Stimulated activated memory B cell treated with anti-CD40 and anti-IgM and Interleukin-4, amounts not matched to agents 10 μg/mL and 1 μg/mL and 100 μg/mL, for 72 hours (primary cell): Measurements from ENCODE around the gene SCAF4.
"Not testable (repeated sequence)": the region's sequence is repeated elsewhere in the genome, so short reads cannot be mapped to it uniquely, and the experiment has no call there.

Experiments used
- ATAC-seq: fragments of 150-1000 bp; cut with Tn5 transposase; 2 replicates; pipeline ENCODE4 v1.10.0; 2021
- H3K27ac Mint-ChIP-seq: one replicate; pipeline ENCODE4 v1.8.0; 2022; ENCODE audit warnings: mild to moderate bottlenecking, mixed read lengths
- H3K27me3 Mint-ChIP-seq: one replicate; pipeline ENCODE4 v1.8.0; 2022; ENCODE audit warnings: mixed read lengths
- H3K36me3 Mint-ChIP-seq: one replicate; pipeline ENCODE4 v1.8.0; 2022; ENCODE audit warnings: mixed read lengths
- H3K4me1 Mint-ChIP-seq: one replicate; pipeline ENCODE4 v1.8.0; 2022; ENCODE audit warnings: mixed read lengths
- H3K4me3 Mint-ChIP-seq: one replicate; pipeline ENCODE4 v1.8.0; 2022; ENCODE audit warnings: mild to moderate bottlenecking, moderate library complexity, mixed read lengths
- H3K9me3 Mint-ChIP-seq: one replicate; pipeline ENCODE4 v1.8.0; 2022; ENCODE audit warnings: mixed read lengths

The SCAF4 gene

GRCh38 chr21:31752967-31753366, 21.0 kb upstream of the SCAF4 start:
- no peak for ATAC-seq
- Mint-ChIP-seq H3K27ac (no peak overlapping the region), H3K9me3 (no peaks in the 10 kb centered on the region), H3K4me1 (peaks cover 6% of the 10 kb centered on the region), H3K27me3 (no peaks in the 10 kb centered on the region), H3K36me3 (peaks cover 4% of the 10 kb centered on the region), H3K4me3 (no peak overlapping the region)

DNA sequence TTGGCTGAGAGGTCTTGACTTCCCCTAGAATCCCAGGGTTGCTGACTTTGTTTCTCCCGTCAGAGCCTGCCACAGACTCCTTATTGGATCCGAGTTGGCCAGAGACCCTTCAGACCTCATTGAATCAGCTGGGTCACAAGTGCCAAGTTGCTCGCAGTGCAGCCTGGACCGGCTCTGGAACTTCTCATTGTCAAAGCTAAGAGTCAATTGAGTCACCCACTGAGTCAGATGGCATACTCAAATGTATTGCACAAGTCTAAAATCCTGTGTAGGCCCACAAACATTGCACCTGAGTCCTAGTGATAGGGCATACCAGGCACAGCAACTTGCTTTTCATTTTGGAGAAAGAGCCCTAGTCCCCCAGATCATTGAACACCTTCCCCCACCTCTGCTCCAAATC, 20.4 kb upstream of the SCAF4 start:
- Mint-ChIP-seq H3K27me3 (no peaks in the 10 kb centered on the region), H3K9me3 (no peaks in the 10 kb centered on the region), H3K36me3 (peaks cover 4% of the 10 kb centered on the region), H3K4me3 (no peak overlapping the region), H3K4me1 (peaks cover 6% of the 10 kb centered on the region), H3K27ac (no peak overlapping the region)
- ATAC-seq = no peak

GRCh38 chr21:31750843-31751242, 18.9 kb upstream of the SCAF4 start:
- Mint-ChIP-seq H3K27me3 (no peaks in the 10 kb centered on the region), H3K9me3 (peaks cover 2% of the 10 kb centered on the region), H3K4me3 (no peak overlapping the region), H3K36me3 (peaks cover 11% of the 10 kb centered on the region), H3K4me1 (peaks cover 10% of the 10 kb centered on the region), H3K27ac (no peak overlapping the region)
- ATAC-seq = no peak

GRCh38 chr21:31744182-31744800, 12.4 kb upstream of the SCAF4 start:
- H3K27me3 Mint-ChIP-seq = no peaks in the 10 kb centered on the region
- no peak for ATAC-seq
- H3K4me1 Mint-ChIP-seq = peaks cover 40% of the 10 kb centered on the region
- peak overlapping the region; percentile 40 for H3K27ac Mint-ChIP-seq
- H3K36me3 Mint-ChIP-seq = peaks cover 11% of the 10 kb centered on the region
- H3K4me3 Mint-ChIP-seq = no peak overlapping the region
- H3K9me3 Mint-ChIP-seq = peaks cover 5% of the 10 kb centered on the region

GRCh38 chr21:31743712-31744111, 11.8 kb upstream of the SCAF4 start:
- no peaks in the 10 kb centered on the region for H3K27me3 Mint-ChIP-seq
- H3K27ac Mint-ChIP-seq = no peak overlapping the region
- peaks cover 37% of the 10 kb centered on the region for H3K4me1 Mint-ChIP-seq
- peaks cover 5% of the 10 kb centered on the region for H3K9me3 Mint-ChIP-seq
- peaks cover 8% of the 10 kb centered on the region for H3K36me3 Mint-ChIP-seq
- no peak overlapping the region for H3K4me3 Mint-ChIP-seq
- ATAC-seq = no peak

DNA sequence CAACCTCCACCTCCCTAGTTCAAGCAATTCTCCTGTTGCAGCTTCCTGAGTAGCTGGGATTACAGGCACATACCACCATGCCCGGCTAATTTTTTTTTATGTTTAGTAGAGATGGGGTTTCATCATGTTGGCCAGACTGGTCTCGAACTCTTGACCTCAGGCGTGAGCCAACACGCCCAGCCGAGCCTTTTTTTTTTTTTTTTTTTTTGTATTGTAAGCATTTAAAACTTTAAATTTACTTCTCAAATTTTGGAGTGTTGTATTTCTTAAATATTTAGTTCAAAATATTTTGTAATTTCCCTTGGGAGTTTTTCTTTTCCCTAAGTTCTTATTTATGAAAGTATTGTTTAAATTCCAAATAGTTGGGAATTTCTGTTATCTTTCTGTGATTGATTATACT, 9.2 kb upstream of the SCAF4 start:
- Mint-ChIP-seq H3K27me3 (no peaks in the 10 kb centered on the region), H3K36me3 (peaks cover 5% of the 10 kb centered on the region), H3K9me3 (peaks cover 5% of the 10 kb centered on the region), H3K4me3 (no peak overlapping the region), H3K27ac (no peak overlapping the region), H3K4me1 (peaks cover 45% of the 10 kb centered on the region)
- no peak for ATAC-seq

GRCh38 chr21:31737586-31738397, 5.9 kb upstream of the SCAF4 start:
- not testable (repeated sequence) for H3K4me3 Mint-ChIP-seq, H3K9me3 Mint-ChIP-seq, H3K27ac Mint-ChIP-seq, H3K36me3 Mint-ChIP-seq, H3K27me3 Mint-ChIP-seq, ATAC-seq
- H3K4me1 Mint-ChIP-seq = peaks cover 22% of the 10 kb centered on the region

DNA sequence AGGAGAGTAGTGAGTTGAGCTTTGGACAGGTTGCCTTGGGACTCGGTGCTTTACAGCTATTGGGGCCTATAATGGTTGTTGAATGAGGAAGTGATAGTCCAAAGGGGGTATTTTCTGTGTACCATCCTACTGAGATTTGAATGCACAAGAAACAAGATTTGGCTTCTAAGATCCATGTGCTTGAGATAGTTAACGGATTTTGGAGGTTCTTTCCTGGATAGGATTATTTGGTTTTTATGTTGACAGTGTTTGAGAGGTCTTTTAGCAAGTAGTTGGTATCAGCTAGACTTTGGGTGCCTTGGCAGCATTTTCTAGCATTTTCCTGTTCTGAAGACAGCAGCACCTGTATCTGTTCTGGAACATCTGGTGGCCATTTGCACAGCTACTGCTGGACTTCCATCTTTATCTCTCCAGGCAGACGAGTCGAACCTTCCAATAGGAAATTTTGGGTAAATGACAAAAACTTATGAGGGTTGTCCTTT, 3.6 kb upstream of the SCAF4 start:
- H3K9me3 Mint-ChIP-seq = no peaks in the 10 kb centered on the region
- H3K27ac Mint-ChIP-seq = no peak overlapping the region
- no peaks in the 10 kb centered on the region for H3K27me3 Mint-ChIP-seq
- H3K4me3 Mint-ChIP-seq = no peak overlapping the region
- no peak for ATAC-seq
- peaks cover 16% of the 10 kb centered on the region for H3K4me1 Mint-ChIP-seq
- no peaks in the 10 kb centered on the region for H3K36me3 Mint-ChIP-seq

GRCh38 chr21:31733551-31734149, 1.7 kb upstream of the SCAF4 start:
- no peaks in the 10 kb centered on the region for H3K9me3 Mint-ChIP-seq
- ATAC-seq = no peak
- no peaks in the 10 kb centered on the region for H3K36me3 Mint-ChIP-seq
- H3K27me3 Mint-ChIP-seq = no peaks in the 10 kb centered on the region
- no peak overlapping the region for H3K4me3 Mint-ChIP-seq
- H3K27ac Mint-ChIP-seq = no peak overlapping the region
- peaks cover 10% of the 10 kb centered on the region for H3K4me1 Mint-ChIP-seq

DNA sequence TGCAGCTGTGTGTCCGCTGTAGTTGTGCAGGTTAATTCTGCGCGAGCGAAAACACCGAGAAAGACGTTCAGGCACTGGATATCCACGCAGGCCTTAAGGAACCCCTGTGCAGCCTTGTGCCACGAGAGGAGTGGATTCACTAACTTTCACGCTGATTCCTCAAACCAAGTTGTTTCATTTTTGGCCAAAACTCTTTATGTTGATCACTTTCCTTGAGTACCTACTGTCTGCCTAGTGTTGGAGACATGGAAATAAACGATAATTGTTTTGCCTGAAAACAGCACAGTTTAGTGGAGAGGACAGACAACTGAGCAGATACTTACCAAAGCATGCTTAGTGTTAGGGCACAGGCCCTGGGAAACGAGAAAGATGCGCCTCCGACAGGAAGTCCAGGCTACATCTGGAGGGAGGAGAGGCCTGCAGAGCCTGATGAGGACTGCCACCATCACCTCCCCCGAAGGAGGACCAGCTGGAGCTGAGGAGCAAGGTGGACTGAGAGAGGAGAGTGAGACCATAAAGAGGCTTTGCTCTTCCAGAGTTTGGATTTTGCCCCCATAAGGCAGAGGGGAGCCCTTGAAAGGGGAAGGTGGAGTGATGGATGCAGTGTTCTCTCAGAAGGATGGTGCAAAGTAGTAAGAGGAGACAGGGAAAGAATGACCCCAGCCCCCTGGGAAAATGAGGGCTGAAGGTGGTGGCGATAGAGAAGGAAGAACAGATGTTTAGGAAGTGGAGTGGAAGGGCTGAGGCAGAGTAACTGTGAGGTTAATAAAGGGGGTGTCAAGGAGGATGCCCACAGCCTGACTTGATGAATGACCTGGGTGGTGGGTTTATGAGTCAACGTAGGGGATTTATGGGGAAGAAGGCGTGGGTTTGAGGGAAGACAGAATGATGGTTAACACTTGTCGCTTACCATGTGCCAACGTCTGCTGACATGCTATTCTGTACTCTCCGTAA, 956 bp upstream of the SCAF4 start:
- H3K9me3 Mint-ChIP-seq = no peaks in the 10 kb centered on the region
- H3K27me3 Mint-ChIP-seq = no peaks in the 10 kb centered on the region
- ATAC-seq = no peak
- H3K27ac Mint-ChIP-seq = no peak overlapping the region
- H3K4me3 Mint-ChIP-seq = no peak overlapping the region
- H3K4me1 Mint-ChIP-seq = peaks cover 10% of the 10 kb centered on the region
- no peaks in the 10 kb centered on the region for H3K36me3 Mint-ChIP-seq

- peak; percentile 49 for ATAC-seq
- H3K27ac Mint-ChIP-seq = no peak overlapping the region
- H3K27me3 Mint-ChIP-seq = no peaks in the 10 kb centered on the region
- no peaks in the 10 kb centered on the region for H3K9me3 Mint-ChIP-seq
- no peaks in the 10 kb centered on the region for H3K36me3 Mint-ChIP-seq
- H3K4me1 Mint-ChIP-seq = no peaks in the 10 kb centered on the region
- peak overlapping the region; percentile 83 for H3K4me3 Mint-ChIP-seq
These were observed 662 bp downstream of the SCAF4 start for GRCh38 chr21:31731056-31731856.

DNA sequence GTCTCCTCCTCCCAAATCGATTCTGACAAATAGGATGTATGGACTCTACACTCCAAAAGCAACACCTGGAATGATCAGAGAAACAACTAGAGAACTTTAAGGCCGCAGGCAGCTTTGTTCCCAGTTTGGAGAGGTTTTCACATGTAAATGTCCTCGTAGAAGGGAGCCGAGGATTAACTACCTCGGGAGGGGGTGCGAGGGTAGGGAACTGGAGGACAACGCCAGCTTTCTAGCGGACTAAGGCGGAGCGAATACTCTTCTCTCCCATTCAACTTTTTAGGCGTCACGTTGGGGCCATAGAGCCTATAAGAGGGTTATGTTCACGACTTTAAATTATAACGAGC, 1.2 kb downstream of the SCAF4 start:
- H3K4me3 Mint-ChIP-seq = peak overlapping the region; percentile 83

GRCh38 chr21:31729622-31730343, 2.1 kb downstream of the SCAF4 start:
- H3K4me1 Mint-ChIP-seq = peaks cover 8% of the 10 kb centered on the region
- no peak for ATAC-seq
- H3K4me3 Mint-ChIP-seq = peak overlapping the region; percentile 83
- no peaks in the 10 kb centered on the region for H3K27me3 Mint-ChIP-seq
- peaks cover 6% of the 10 kb centered on the region for H3K36me3 Mint-ChIP-seq
- H3K9me3 Mint-ChIP-seq = no peaks in the 10 kb centered on the region
- H3K27ac Mint-ChIP-seq = no peak overlapping the region

More for the DNA sequence above, 1.2 kb downstream of the SCAF4 start:
- no peak overlapping the region for H3K27ac Mint-ChIP-seq
- no peaks in the 10 kb centered on the region for H3K27me3 Mint-ChIP-seq
- no peaks in the 10 kb centered on the region for H3K9me3 Mint-ChIP-seq
- no peaks in the 10 kb centered on the region for H3K36me3 Mint-ChIP-seq
- no peaks in the 10 kb centered on the region for H3K4me1 Mint-ChIP-seq
- no peak for ATAC-seq

DNA sequence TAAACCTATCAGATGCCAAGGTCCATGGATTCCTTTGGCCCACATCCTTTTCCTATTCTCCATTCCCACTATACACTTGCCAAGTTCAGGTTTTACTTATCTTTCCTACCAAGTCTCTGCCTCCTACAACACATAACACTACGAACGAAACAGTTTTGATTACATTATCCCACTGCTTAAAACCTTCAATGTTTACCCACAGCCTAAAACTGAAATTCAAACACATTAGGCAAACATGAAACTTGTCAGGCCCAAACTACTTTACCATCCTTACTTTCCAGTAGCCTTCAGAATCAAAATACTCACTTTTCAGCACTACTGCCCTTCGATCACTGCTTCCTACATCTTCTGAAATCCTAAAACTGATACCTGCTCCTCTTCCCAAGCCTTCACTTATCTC, 3.0 kb downstream of the SCAF4 start:
- H3K27ac Mint-ChIP-seq = no peak overlapping the region
- H3K36me3 Mint-ChIP-seq = peaks cover 6% of the 10 kb centered on the region
- H3K9me3 Mint-ChIP-seq = no peaks in the 10 kb centered on the region
- H3K4me1 Mint-ChIP-seq = peaks cover 16% of the 10 kb centered on the region
- no peaks in the 10 kb centered on the region for H3K27me3 Mint-ChIP-seq
- no peak overlapping the region for H3K4me3 Mint-ChIP-seq
- ATAC-seq = no peak
